GM21528 (cell line): ENCODE results near the gene HP1BP3.
A peak's percentile ranks its signal among the peaks of the same experiment; 100 is the strongest.

Experiments used
- ATAC-seq: cut with Tn5 transposase; IDR thresholded peaks from one replicate; pipeline ENCODE4 v1.9.1; 2021; ENCODE audit warnings: mild to moderate bottlenecking, moderate library complexity; ENCODE audit not compliant: unreplicated experiment, low FRiP score

Gene HP1BP3

DNA sequence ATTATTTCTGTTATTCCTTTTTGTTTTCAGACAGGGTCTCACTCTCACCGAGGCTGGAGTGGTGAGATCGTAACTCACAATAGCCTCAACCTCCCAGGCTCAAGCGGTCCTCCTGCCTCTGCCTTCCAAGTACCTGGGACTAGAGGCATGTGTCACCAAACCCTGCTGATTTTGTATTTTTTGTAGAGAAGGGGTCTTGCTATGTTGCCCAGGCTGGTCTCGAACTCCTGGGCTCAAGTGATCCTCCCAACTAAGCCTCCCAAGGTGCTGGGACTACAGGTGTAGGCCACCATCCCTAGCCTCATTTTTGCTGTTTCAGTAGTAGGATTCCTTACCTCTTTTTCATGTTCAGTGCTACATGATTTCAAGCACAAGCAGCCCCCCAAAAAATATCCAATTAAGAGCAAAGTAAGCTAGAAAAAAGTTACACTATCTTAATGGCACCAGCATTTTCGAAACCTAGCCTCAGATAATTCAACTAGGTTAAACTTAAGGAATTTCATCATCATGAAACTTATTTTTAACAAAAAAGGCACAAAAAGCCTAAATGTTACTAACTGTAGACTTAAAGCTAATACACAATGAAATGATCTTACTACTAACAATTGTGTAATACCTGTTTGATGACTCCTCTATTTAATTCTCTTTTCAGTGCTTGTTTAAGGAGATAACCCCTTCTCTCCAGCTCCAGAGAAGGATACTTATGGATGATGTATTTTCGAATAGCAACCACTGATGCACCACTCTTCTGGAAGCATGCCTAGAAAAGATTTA lies 16.6 kb downstream of the HP1BP3 start:
- ATAC-seq, result no peak

DNA sequence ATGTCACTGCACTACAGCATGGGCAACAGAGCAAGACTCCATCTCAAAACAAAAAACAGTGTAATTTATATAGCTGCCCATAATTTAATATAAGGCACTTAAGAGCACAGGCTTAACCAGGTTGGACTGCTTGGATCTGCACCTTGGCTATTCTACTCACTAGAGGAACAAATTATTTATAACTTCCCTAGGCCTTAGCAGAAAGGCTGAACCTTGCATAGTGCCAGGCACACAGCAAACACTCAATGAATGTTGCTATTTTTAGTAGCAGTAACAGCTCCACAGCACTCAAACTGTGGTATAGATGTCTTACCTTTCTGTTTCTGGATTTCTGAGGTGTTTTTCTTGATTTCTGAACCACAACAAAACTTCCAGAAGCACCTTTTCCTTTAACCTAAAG lies 19.8 kb downstream of the HP1BP3 start:
- ATAC-seq, result no peak

DNA sequence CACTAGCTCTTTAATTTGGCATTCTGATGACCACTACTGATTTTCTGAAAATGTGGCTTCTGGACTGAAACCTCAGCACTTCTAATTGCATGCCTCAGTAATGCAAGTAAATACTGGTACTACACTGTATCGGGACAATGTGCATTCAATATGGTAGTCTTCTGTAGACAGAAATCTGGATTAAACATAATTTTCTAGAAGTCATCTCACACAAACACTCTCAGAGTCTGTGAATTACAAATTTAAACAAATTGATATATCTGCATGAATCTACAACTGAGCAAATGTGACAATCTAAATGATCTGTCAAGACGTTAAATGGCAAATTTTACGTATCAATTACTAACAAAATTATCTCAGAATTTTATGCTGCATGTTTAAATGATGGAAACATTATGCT lies 23.7 kb downstream of the HP1BP3 start:
- no peak for ATAC-seq

DNA sequence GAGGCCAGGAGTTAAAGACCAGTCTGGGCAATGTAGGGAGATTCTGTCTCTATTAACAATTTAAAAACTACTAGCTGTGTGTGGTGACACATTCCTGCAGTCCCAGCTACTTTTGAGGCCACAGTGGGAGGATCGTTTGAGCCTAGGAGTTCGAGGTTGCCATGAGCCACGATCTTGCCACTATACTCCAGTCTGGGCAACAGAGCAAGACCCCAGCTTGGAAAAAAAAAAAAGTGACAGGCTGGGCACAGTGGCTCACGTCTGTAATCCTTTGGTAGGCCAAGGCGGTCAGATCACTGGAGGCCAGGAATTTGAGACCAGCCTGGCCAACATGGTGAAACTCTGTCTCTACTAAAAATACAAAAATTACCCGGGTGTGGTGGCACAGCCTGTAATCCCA lies 26.8 kb downstream of the HP1BP3 start:
- no peak for ATAC-seq

DNA sequence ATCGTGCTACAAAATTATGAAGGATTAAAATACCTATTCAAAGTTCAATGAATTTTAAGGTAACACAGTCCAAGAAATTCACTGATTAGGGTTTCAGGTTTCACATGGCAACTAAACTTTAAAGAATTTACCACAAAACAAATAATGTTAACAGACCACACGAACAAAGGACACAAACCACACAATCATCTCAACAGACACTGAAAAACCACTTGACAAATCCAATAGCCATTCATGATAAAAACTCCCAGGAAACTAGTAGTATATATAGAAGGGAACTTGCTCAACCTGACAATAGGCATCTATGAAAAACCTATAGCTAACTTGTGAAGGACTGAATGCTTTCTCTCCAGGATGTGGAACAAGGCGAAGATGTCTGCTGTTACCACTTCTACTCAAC lies 33.5 kb downstream of the HP1BP3 start:
- no peak for ATAC-seq

DNA sequence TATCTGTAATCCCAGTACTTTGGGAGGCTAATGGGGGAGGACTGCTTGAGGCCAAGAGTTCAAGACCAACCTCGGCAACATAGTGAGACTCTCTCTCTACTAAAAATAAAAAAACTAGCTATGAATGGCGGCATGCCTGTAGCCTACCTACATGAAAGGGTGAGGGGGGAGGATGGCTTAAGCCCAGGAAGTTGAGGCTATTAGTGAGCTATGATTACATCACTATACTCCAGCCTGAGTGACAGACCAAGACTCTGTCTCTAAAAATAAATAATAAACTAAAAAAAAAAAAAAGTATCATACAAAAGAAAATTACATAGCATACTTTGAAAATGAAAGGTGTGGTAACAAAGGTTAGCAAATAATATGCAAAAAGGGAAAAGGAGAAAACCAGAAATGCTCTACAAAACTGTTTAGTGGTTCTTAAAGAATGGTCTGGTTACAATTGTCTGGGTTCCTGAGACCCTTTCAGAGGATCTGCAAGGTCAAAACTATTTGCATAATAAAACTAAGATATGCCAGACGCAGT lies 35.6 kb downstream of the HP1BP3 start:
- no peak for ATAC-seq

DNA sequence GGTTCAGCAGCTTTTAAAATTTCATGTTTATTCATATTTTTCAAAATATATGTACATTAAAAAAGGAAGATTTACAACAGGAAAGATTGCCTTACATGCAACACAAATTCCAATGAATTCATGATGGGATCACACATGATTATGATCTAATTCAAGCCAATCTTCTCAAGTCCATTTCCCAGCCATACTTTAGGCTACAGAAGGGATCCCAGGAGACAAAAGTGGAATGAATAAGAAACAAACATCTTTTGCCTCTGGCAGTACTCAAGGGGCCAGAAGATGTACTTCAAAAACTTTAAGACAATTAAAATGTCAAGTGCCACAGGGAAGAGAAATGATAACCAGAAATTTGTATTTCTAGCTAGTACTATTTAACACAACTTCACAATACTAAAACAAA lies 44.4 kb downstream of the HP1BP3 start:
- no peak for ATAC-seq

DNA sequence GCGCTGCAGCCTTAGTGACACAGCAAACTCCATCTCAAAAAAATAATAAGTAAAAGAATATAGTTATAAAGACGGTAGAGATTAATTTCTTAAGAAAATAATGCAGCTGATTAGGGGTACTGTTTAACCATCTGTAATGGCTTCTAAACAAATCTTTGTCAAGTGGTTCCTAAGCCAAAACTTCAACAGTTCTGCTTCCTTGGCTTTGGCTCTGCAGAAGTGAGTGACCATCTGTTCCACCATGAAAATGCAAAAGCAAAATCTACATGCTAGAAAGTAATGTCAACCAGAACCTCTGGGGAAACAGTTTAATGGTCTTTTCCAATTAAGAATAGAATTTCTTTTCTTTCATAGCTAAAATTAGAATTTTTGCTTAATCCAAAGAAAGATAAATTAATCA lies 46.3 kb downstream of the HP1BP3 start:
- no peak for ATAC-seq

DNA sequence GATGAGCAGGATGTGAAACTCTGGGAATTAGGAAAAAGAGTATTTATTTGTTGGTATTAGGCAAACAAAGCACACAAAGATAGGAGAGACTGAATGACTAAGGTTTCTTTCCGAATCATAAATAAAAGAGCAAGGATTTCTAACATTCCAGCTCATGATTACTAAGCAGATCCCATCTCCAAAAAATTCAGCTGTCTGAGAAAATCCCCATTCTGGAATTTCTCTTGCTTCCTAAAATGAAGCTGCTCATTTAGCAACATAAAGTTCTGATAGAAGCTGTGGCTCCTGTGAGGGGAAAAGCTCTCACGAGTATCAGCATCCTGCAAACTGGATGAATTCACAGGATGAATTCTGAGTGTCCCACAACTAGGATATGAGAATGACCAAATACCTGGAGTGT lies 47.9 kb downstream of the HP1BP3 start:
- ATAC-seq, result no peak

DNA sequence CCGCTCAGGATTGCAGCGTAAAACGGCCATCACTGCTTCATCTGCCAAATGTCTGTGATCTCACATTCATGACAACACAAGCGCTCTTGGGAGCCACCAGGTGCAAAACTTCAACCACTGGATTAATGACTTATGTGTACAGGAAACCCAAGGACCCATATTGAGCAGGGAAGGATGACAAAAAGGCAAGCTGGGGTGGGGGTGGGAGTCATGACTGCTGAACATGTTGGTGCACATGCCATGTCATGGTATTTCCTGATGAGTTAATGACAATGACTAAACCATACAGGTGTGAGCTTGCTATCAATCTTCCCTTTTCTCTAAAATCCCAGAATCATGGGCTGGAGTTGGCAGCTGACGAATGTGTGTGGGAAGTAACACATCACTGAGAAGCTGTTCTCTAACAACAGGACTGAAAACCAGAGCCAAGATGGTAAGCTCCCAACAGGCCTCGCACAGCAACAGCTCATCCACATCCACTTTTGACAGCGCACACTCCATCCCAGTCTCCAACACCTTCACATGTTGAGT lies 51.5 kb downstream of the HP1BP3 start:
- ATAC-seq, result no peak

DNA sequence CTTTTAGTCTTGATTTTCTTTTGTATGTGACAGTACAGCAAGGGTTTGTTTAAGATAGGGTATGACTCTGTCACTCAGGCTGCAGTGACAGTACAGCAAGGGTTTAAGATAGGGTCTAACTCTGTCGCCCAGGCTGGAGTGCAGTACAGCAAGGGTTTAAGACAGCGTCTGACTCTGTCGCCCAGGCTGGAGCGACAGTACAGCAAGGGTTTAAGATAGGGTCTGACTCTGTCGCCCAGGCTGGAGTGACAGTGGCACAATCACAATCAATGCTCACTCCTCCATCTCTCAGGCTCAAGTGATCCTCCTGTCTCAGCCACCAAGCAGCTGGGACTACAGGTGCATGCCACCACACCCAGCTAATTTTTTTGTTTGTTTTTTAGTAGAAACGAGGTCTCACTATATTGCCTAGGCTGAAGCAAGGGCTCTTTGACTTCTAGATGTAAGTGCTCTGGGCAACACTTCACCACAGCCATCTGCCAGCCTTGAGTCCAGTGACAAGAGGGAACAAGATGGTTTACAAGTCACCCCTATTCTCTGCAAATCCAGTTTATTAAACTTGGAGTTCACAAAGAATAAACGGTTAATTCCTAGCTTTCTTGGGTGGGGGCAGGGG lies 53.6 kb downstream of the HP1BP3 start:
- ATAC-seq, result no peak

DNA sequence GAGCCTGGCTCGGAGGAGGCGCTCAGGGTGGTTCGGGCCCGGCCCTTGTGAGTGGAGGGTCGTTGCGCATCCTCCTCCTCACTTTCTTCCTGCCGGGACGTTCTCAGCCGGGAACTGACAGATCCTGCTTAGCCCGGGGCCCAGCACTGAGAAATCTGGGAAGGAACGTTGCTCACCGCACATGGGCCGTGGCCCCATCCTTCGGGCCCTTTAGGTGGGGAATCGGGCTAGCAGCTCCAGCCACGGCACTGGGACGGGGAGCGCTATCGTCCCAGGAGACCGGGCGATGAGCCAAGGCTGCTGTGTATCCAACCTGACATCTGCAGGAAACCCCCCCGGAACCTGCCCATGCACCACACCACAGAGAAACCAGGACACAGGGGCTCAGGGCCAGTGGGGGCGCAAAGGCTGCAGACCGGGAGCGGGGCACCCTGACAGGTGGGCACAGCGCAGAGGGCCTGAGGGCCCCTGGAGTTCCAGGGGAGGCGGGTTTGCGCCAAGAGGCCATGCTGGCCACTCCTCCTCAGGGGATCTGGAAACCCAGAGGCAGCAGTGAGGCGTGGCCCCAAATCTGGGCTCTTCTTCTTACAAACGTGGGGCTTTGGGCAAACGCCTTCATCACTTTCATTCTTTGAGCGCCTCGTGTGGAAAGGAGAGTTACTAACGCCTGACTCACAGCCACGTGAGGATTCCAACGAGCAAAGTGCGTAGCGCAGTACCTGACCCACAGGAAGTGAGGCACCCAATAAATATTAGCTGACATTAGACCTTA lies 54.3 kb downstream of the HP1BP3 start, which contains the start of gene SH2D5:
TSS of gene SH2D5 (minus strand) at position 116 of the 772 bp plus-strand sequence. CDS start 4,659 bp downstream, outside the sequence.
- peak; percentile 66 for ATAC-seq

DNA sequence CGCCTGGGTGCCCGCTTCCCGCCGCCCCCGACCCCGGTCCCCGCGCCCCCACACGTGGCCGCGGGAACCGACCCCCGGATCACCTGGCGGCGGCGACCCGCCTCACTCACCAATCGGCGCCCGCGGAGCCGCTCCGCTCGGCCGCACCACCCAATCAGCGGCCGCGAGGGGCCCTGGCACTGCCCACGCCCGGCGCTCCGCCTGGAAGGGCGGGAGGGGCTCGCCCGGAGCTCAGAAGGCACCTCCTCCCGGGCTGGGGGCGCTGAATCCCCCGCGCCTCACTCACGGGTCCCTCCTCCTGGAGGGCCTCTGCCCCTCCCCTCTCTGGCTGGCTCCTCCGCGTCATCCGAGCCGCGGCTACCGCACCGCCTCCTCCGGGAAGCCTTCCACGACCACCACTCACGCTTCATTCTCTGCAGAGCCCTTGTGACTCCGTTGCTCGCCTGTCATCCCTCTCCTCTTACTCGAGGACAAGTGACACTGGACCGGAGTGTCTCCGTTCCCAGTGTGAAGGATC lies 55.0 kb downstream of the HP1BP3 start:
- peak; percentile 46 for ATAC-seq

DNA sequence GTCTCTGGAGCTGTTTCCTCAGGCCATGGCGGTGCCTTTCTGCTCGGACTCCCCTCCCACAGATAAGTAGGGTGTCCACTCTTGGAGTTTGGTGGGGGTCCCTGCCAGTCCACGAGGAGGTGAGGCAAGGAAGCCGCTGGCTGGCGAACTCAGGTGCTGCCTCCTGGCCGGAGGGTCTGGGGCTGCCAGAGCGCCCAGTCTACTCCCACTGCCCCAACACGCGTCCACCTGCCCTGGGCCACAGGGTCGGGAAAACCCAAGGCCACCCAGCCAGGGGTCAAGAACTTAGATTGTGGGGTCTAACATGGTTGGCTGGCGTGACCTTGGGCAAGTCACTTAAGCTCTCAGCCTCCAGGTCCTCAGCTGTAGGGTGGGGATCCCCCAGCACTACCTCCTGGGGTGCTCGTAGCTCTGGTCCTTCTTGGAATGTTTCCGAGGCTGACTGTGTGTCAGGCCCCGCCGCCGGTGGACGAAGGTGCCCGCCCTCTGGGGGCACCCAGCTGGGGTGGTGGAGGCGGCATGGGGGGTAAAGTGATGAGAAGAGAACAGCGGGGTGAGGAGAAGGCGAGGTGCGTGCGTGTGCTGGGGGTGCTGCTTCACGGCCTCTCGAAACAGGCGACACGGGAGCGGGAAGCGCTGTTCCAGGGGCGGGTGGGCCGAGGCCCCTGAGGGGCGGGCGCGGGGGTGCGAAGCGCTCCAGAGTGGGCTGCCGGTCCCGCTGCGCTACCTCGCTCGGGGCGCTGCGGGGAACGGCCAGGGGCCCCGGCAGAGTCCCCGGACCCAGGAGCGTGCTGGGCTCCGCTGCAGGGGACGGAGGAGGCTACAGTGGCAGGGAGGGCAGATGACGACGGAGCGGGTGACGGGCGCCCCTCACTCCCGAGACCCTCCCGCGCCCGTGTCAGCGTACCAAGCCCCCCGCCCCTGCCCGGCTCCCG lies 55.8 kb downstream of the HP1BP3 start:
- ATAC-seq, result peak; percentile 15

DNA sequence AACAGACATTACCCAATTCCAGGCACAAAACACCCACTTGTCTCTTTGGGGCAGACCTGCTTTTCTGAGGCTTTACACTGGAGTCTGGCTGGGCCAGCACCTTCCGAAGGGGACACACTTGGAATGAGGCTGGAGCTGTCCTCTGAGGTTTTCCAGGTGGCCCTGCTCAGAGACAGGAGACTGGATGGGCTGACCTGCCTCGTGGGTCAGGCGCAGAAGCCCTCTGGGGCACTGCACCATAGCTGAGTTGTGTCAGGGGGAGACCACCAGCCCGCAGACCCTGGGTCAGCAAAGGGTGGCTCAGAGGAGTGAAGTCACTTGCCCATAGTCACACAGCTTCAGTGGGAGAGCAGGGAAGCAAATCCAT lies 56.4 kb downstream of the HP1BP3 start:
- no peak for ATAC-seq

DNA sequence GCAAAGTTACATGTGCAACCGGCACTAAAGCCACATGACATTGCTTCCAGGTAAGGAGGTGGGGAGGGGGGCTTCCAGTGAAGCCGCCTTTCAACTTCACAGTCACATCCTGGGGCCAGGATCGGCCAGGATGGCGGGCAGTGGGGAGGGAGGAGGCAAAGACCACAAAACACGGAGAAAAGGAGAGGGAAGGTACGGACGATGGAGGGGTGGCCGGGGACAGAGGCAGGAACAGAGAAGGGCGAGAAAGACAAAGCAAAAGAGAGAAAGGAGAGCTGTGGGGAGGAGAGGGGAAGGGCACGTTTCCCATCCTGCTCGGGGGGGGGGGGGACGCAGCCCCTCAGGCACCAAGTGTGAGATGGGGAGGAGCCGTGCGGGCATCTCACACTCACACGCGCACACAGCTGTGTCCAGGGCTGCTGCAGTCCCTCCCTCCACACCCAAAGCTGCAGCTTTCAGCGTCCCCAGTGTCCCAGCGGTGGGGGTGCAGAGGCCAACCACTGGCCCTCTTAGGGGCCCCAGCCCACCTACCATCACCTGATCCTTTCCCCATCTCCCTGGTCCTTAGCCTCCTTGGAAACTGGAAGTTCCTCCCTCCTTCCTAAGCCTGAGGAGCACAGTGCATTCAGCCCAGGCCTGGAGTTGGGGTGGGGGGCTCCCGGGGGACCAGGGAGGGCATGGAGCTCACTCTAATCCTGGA lies 57.0 kb downstream of the HP1BP3 start:
- no peak for ATAC-seq

DNA sequence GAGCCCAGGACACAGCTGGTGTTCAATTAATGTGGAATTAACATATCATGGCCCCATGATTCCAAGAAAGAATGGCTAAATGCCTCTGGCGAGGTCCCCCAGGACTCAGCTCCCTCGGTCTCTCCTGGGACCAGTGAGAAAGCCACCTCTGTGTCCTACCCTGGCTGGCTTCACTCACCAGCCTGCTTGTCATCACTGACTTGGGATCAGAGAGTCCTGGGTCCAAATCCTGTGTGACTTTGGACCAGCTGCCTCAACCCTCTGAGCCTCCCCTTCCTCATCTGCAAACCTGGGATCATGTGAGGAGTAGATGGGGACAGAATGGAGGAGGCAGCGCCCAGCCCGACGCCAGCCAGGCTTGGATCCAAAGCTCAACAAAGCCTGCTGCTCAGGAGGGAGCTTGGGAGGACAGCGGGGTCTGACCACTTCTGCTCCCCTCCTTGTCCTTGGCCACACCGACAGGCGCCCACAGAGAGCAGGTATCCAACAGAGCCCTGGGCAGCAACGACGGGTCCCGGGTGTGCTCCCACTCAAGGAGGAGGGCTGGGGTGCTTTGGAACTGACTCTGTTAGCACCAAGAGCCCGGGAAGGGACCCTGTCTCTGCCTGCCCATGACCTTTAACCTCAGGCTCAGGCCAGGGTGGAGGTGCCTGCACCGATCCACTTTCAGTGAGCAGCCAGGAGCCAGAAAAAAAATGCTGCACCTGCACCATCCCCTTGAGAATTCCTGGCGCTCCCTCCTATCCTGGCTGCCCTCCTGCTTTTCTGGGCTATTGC lies 57.8 kb downstream of the HP1BP3 start:
- ATAC-seq, result no peak

DNA sequence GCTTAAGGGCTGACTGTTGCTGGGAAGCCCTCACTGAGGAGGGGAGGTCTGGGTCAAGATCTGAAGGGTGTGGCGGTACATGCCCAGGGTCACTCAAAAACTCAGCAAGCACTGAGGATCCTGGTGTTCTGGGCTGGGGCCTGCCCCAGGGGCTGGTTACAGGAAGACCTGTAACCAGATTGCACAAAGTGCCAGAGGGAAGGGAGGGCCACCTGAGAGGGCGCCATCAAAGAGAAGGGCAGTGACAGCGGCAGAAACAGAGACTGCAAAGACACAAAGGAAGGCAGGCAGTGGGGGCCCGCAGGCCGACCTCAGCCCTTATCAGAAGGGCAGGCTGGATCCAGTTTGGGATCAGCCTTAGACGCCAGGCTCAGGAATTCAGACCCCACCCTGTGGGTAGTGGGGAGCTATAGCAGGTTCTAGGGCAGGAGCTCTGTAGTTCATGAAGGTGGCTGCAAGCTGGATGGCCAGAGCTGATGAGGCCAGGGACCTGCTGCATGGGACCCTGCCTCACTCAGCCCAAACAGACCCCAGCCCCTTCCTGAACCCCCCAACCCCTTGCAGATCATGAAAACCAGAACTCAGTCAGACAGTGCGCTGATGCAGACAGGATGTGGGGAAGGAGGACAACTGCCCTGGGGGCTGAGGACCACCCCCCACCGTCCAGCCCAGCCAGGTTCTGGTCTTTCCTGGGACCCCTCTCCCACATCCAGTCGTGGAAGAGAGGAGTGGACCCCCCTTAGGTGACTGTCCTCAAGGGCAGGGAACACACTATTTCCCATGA lies 58.5 kb downstream of the HP1BP3 start:
- no peak for ATAC-seq
